Keratinocyte (primary cell): ENCODE measurements around the gene MTX3.

Experiments used
- CTCF ChIP-seq, 3 experiments: IDR thresholded peaks in 1 of 3; conservative IDR thresholded peaks in 1 of 3; optimal IDR thresholded peaks in 1 of 3; 2 replicates in 2 of 3; 3 replicates in 1 of 3; pipeline versions ENCODE3 to v1.5.1; 2011; ENCODE audit warnings: low read length in 3 of 3, mild to moderate bottlenecking in 3 of 3, moderate library complexity in 2 of 3, control low read depth in 1 of 3, inconsistent platforms in 1 of 3; ENCODE audit not compliant: insufficient read depth in 2 of 3; ENCODE audit errors: extremely low read depth in 1 of 3
- EZH2 ChIP-seq: IDR thresholded peaks from one replicate; pipeline ENCODE4 v1.6.1; 2012; ENCODE audit warnings: inconsistent platforms, mild to moderate bottlenecking, low read length, moderate library complexity

GRCh38 chr5:80025069-80025468 lies 34.0 kb upstream of the MTX3 start:
- no peak for TF ChIP-seq EZH2
- no peak for TF ChIP-seq CTCF (optimal IDR thresholded peaks at IDR 0.05 in 1 of 3, IDR thresholded peaks at IDR 0.05 in 1 of 3, conservative IDR thresholded peaks at IDR 0.05 in 1 of 3; ENCODE audit: extremely low read depth in 1 of 3, insufficient read depth in 2 of 3, low read length in 3 of 3)
